ENCODE measurements around the gene LHFPL2.
A peak's percentile ranks its signal among the peaks of the same experiment; 100 is the strongest.

The LHFPL2 gene

GRCh38 chr5:78504704-78505677 is 143.6 kb downstream of the LHFPL2 start:
- peak; percentile 99 for DNase-seq (ENCODE audit: low read depth, low spot score)

- DNase-seq (ENCODE audit: low read depth, low spot score): no peak
Measured at GRCh38 chr5:78503958-78504653, 144.5 kb downstream of the LHFPL2 start.

- DNase-seq (ENCODE audit: low read depth, low spot score): no peak
Measured at GRCh38 chr5:78501411-78502352, 146.9 kb downstream of the LHFPL2 start.

- no peak for DNase-seq (ENCODE audit: low read depth, low spot score)
Measured at GRCh38 chr5:78500871-78501270, 147.7 kb downstream of the LHFPL2 start.

- no peak for DNase-seq (ENCODE audit: low read depth, low spot score)
Measured at GRCh38 chr5:78500028-78500427, 148.5 kb downstream of the LHFPL2 start.

- DNase-seq (ENCODE audit: low read depth, low spot score): no peak
Measured at GRCh38 chr5:78499485-78499884, 149.1 kb downstream of the LHFPL2 start.

- no peak for DNase-seq (ENCODE audit: low read depth, low spot score)
Measured at GRCh38 chr5:78497573-78498533, 150.7 kb downstream of the LHFPL2 start.

GRCh38 chr5:78496373-78496772 is 152.2 kb downstream of the LHFPL2 start:
- DNase-seq (ENCODE audit: low read depth, low spot score): peak; percentile 56

GRCh38 chr5:78495800-78496199 is 152.8 kb downstream of the LHFPL2 start:
- DNase-seq (ENCODE audit: low read depth, low spot score): peak; percentile 58

GRCh38 chr5:78492650-78493049 is 155.9 kb downstream of the LHFPL2 start:
- no peak for DNase-seq (ENCODE audit: low read depth, low spot score)

- DNase-seq (ENCODE audit: low read depth, low spot score): no peak
Measured at GRCh38 chr5:78492224-78492623, 156.3 kb downstream of the LHFPL2 start.

- no peak for DNase-seq (ENCODE audit: low read depth, low spot score)
Measured at GRCh38 chr5:78490709-78491485, 157.7 kb downstream of the LHFPL2 start.

GRCh38 chr5:78487846-78488245 is 160.7 kb downstream of the LHFPL2 start:
- DNase-seq (ENCODE audit: low read depth, low spot score): no peak

GRCh38 chr5:78486218-78486617 is 162.4 kb downstream of the LHFPL2 start:
- DNase-seq (ENCODE audit: low read depth, low spot score): no peak

- no peak for DNase-seq (ENCODE audit: low read depth, low spot score)
Measured at GRCh38 chr5:78483809-78484521, 164.6 kb downstream of the LHFPL2 start.

GRCh38 chr5:78482948-78483347 is 165.6 kb downstream of the LHFPL2 start:
- peak; percentile 29 for DNase-seq (ENCODE audit: low read depth, low spot score)

- DNase-seq (ENCODE audit: low read depth, low spot score): no peak
Measured at GRCh38 chr5:78476795-78477194, 171.8 kb downstream of the LHFPL2 start.

- no peak for DNase-seq (ENCODE audit: low read depth, low spot score)
Measured at GRCh38 chr5:78475370-78475769, 173.2 kb downstream of the LHFPL2 start.

- DNase-seq (ENCODE audit: low read depth, low spot score): no peak
Measured at GRCh38 chr5:78473751-78474150, 174.8 kb downstream of the LHFPL2 start.

Measured in astrocyte of the hippocampus (primary cell).